ENCODE data around the gene MBLAC1. TPM values are rescaled to one million over a fixed set of nuclear protein-coding genes. Genes with fewer than 3 reads are reported as not detected.

Gene MBLAC1
- polyA plus RNA-seq, 3 donors: 1.2 to 1.7 (median 1.3) TPM

- no peak for DNase-seq (ENCODE audit: low read depth in 3 of 3, low spot score in 2 of 3)
Measured at GRCh38 chr7:100166970-100167911, 40.5 kb downstream of the MBLAC1 start.

- no peak for DNase-seq (ENCODE audit: low read depth in 3 of 3, low spot score in 2 of 3)
Measured at GRCh38 chr7:100167912-100168323, 41.2 kb downstream of the MBLAC1 start.

- DNase-seq (ENCODE audit: low read depth in 3 of 3, low spot score in 2 of 3): no peak
Measured at GRCh38 chr7:100169147-100169850, 42.5 kb downstream of the MBLAC1 start.

DNA sequence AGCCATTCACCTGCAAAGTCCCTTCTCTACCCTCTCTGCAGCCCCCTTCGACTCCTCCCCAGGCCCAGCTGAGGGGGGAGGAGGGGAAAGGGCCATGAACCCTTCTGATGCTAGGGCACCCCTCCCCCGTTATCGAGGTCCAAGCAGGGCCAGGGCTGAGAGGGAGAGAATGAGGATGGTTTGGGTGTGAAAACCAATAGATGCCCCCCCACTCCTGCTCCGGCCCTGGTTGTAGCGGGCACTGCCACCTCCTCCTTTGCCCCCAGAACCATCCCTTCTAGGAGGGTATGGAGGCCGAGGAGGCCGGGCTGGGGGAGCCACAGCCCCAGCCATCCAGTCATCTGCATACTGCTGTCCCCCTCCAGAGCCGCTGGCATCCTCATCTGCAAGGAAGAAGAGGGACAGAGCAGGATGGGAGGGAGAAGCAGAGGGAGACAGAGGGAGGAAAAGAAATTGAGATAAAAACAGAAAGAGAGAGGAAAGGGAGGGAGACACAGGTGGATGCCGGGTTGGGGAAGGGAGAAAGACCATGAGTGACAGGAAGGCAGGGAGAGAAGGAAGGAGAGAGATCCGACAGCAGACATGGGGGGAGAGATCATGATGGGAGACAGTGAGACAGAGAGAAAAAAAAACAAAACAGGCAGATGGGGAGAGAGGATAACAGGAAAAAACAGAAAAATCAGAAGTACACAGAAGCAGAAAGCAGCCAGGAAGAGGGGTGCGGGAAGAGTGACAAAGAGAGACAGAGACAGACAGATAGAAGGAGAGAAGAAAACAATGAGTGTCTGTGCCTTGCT, 43.5 kb downstream of the MBLAC1 start:
- DNase-seq (ENCODE audit: low read depth in 3 of 3, low spot score in 2 of 3): no peak

DNA sequence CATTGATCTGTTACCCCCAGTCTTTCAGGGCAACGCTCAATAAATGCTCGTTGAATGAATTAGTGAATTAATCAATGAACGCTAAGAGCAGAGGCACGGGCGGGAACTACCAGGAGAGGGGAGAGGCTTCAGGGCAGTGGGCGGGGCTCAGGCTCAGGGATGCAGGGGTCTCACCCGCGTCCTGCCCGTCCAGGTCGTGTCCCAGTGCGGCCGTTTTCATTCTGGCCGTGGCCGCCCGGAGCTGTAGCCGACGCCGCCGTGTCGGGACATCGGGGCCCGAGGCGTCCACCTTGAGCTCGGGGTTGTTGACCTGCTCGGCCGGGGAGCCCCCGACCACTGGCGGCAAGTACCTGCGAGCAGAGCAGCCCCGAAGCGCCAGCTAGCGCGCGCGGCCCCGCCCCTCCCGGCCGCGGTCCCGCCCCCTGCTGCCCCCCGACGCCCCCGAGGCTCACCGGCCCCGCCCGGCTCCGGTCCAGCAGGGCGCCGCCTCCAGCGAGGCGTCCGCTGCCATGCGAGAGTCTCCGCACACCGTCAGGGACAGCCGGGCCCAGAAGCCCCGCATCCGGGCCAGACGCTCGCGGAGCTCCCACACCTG, 44.4 kb downstream of the MBLAC1 start:
- DNase-seq (ENCODE audit: low read depth in 3 of 3, low spot score in 2 of 3): no peak

DNA sequence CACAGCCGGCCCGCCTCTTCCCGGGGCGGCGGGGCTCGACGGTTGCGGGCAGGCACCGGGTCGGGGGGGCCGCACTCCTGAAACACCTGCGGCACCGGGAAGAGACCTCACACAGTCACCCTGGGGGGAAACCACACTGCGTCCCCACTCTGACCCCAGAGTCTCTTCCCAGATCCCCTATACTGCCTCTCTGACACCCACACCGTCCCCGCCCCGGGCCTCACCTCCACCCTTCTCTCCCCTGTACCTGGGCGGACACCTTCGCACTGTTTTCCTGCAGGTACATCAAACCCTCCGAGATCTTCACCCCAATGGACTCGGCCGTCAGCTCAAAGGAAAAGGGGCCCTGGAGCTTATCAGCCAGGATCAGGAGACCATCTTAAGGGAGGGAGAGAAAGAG, 45.1 kb downstream of the MBLAC1 start:
- no peak for DNase-seq (ENCODE audit: low read depth in 3 of 3, low spot score in 2 of 3)

GRCh38 chr7:100173806-100174495, 47.2 kb downstream of the MBLAC1 start:
- no peak for DNase-seq (ENCODE audit: low read depth in 3 of 3, low spot score in 2 of 3)

- DNase-seq (ENCODE audit: low read depth in 3 of 3, low spot score in 2 of 3): no peak
Measured at GRCh38 chr7:100174582-100174981, 47.8 kb downstream of the MBLAC1 start.

DNA sequence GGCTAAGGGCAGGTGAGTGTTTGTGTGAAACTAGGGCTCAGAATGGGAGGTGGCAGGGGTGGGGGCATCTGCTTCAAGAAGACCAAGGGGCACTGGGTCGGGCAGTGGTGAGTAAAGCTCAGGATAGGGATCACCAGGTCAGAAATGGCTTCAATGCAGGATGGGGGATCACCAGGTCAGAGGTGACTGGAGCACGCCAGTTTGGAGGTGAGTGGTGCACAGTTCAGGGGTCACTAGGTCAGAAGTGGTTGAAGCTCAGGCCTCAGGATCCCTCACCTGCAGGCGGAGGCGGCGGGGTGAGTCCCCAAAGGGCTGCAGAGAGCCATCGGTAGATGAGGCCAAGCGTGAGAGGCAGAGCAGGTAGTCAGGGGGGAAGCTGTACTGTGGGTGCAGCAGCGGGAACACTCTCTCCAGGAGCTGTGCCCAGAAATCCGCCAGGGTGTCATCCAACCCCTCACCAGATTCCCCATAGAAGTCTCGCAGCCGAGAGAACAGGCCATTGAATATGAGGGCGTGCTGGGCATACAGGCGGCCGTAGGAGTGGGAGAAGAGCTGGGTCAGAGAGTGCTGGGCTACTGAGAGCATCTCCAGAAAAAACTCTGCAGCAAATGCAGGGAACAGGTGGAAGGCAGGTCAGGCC, 48.6 kb downstream of the MBLAC1 start:
- no peak for DNase-seq (ENCODE audit: low read depth in 3 of 3, low spot score in 2 of 3)

GRCh38 chr7:100176096-100177044, 49.6 kb downstream of the MBLAC1 start:
- no peak for DNase-seq (ENCODE audit: low read depth in 3 of 3, low spot score in 2 of 3)

DNA sequence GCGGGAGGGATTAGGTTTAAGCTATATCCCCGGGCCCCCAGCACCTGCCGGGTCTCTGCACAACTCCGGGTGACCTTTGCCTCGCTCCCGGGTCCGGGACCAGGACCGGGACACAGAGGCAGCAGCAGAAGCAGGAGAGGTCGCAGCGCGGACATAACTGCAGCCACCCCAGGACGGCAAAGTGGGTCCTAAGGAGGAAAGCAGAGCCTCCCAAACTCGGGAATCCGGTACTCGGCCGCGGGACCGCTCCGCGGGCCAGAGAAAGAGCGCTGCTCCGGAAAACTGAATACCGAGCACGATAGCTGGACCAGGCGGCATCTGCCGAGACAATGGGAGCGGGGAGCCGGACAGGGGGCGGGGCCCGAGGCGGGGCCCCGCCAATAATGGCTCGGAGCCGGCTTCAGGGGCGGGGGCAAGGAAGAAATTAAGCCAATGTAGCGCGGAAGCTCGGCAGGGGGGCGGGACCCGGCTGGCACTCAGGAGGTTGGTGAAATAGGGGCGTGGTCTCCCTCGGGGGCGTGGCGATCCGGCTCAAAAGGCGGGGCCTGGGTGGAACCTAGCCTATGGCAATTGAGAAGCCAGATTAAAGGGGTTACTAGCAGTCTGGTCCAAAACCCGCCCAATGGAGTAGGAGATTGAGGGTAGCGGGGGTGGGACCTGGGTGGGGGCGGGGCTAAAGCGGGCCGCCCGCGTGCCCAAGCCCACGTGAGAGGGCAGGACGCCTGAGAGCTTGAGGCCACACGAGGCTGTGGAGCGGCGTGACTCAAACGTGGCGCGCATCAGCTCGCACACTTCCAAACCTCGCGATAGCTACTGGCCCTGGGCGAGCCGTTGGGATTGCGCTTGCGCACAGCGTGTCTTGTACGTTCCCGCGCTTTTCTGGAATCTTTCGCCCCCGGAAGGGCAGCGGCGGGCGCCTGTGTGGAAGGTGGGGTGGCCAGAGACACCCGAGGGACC, 50.6 kb downstream of the MBLAC1 start, which contains the start of the genes GPC2 and STAG3:
Gene GPC2 (minus strand): TSS at position 337 of the 957 bp plus-strand sequence. CDS start 182 bp downstream, at position 155.
Gene STAG3 (plus strand): TSS at position 874 of the 957 bp plus-strand sequence. CDS start 2,639 bp downstream, outside the sequence.
- DNase-seq (ENCODE audit: low read depth in 3 of 3, low spot score in 2 of 3): peak; percentile 86 to 92 (median 91)

Other genes with a start within 250 kb of the MBLAC1 start
- gene OR2AE1, start 249.9 kb upstream of the MBLAC1 start, polyA plus RNA-seq (ENCODE audit: insufficient read length in 3 of 3): not detected
- gene TRIM4, start 207.4 kb upstream of the MBLAC1 start, polyA plus RNA-seq (ENCODE audit: insufficient read length in 3 of 3): 10 to 100 TPM; 36.0 to 41.3 (median 41.1) TPM
- gene GJC3, start 197.3 kb upstream of the MBLAC1 start, polyA plus RNA-seq (ENCODE audit: insufficient read length in 3 of 3): 1 to 10 TPM in 2 of 3 donors, under 1 TPM in 1; 0.82 to 1.3 (median 1.0) TPM
- gene AZGP1, start 150.9 kb upstream of the MBLAC1 start, polyA plus RNA-seq (ENCODE audit: insufficient read length in 3 of 3): 10 to 100 TPM; 48.4 to 73.4 (median 71.9) TPM
- gene ZKSCAN1, start 111.4 kb upstream of the MBLAC1 start, polyA plus RNA-seq (ENCODE audit: insufficient read length in 3 of 3): 10 to 100 TPM; 48.5 to 52.4 (median 52.3) TPM
- gene ZSCAN21, start 77.2 kb upstream of the MBLAC1 start, polyA plus RNA-seq (ENCODE audit: insufficient read length in 3 of 3): 10 to 100 TPM; 21.3 to 24.3 (median 21.8) TPM
- 10 to 100 TPM; 48.9 to 54.5 (median 53.0) TPM for gene ZNF3, start 45.2 kb upstream of the MBLAC1 start, polyA plus RNA-seq (ENCODE audit: insufficient read length in 3 of 3)
- 100 to 1,000 TPM; 124 to 140 (median 136) TPM for gene COPS6, start 38.0 kb upstream of the MBLAC1 start, polyA plus RNA-seq (ENCODE audit: insufficient read length in 3 of 3)
- 100 to 1,000 TPM; 146 to 157 (median 157) TPM for gene MCM7, start 25.6 kb upstream of the MBLAC1 start, polyA plus RNA-seq (ENCODE audit: insufficient read length in 3 of 3)
- 10 to 100 TPM; 27.7 to 34.3 (median 31.7) TPM for gene AP4M1, start 25.3 kb upstream of the MBLAC1 start, polyA plus RNA-seq (ENCODE audit: insufficient read length in 3 of 3)
- 10 to 100 TPM; 50.7 to 55.0 (median 54.9) TPM for gene TAF6, start 7.6 kb upstream of the MBLAC1 start, polyA plus RNA-seq (ENCODE audit: insufficient read length in 3 of 3)
- gene CNPY4, start 7.3 kb upstream of the MBLAC1 start, polyA plus RNA-seq (ENCODE audit: insufficient read length in 3 of 3): 10 to 100 TPM; 46.4 to 52.3 (median 50.7) TPM
- 100 to 1,000 TPM in 1 of 3 donors, 10 to 100 TPM in 2; 99.1 to 103 (median 99.7) TPM for gene LAMTOR4, start 22.0 kb downstream of the MBLAC1 start, polyA plus RNA-seq (ENCODE audit: insufficient read length in 3 of 3)
- gene TRAPPC14, start 31.8 kb downstream of the MBLAC1 start, polyA plus RNA-seq (ENCODE audit: insufficient read length in 3 of 3): 10 to 100 TPM; 15.1 to 19.5 (median 16.1) TPM
- gene GAL3ST4, start 41.6 kb downstream of the MBLAC1 start, polyA plus RNA-seq (ENCODE audit: insufficient read length in 3 of 3): 1 to 10 TPM; 4.8 to 5.2 (median 5.0) TPM
- 1 to 10 TPM; 6.3 to 7.3 (median 7.2) TPM for gene GPC2, start 50.4 kb downstream of the MBLAC1 start, polyA plus RNA-seq (ENCODE audit: insufficient read length in 3 of 3)
- 10 to 100 TPM in 2 of 3 donors, 1 to 10 TPM in 1; 9.2 to 11.8 (median 10.5) TPM for gene STAG3, start 51.0 kb downstream of the MBLAC1 start, polyA plus RNA-seq (ENCODE audit: insufficient read length in 3 of 3)
- gene PVRIG, start 93.0 kb downstream of the MBLAC1 start, polyA plus RNA-seq (ENCODE audit: insufficient read length in 3 of 3): 1 to 10 TPM; 2.0 to 3.8 (median 3.1) TPM
- 1 to 10 TPM; 6.7 to 8.1 (median 6.8) TPM for gene SPDYE3, start 180.7 kb downstream of the MBLAC1 start, polyA plus RNA-seq (ENCODE audit: insufficient read length in 3 of 3)
- 10 to 100 TPM; 23.2 to 26.9 (median 23.8) TPM for gene PILRB, start 231.2 kb downstream of the MBLAC1 start, polyA plus RNA-seq (ENCODE audit: insufficient read length in 3 of 3)
- 1 to 10 TPM; 3.4 to 3.7 (median 3.5) TPM for gene PILRA, start 246.5 kb downstream of the MBLAC1 start, polyA plus RNA-seq (ENCODE audit: insufficient read length in 3 of 3)

Data from right renal cortex interstitium (tissue), 3 donors.